HL-60/S4 (cell line): ENCODE results near the gene NR6A1.

ENCODE experiments used
- in situ Hi-C: fragments of 300-500 bp; cut with MboI; formaldehyde crosslinking; loops from 2 replicates; pipeline ENCODE4 v1.14.3; 2022; ENCODE audit warnings: low sequenced_read_pairs

Gene NR6A1

GRCh38 chr9:124771021-124771866 is at the start of gene NR6A1:
NR6A1 (minus strand) TSS chr9:124771311.
- in situ Hi-C loops = loop anchor here (5.0 to 10.0 kb wide), 2 partner anchors 71 to 604 kb away; no protein-coding TSS in a partner anchor

- in situ Hi-C loops = no loop called here
Measured at GRCh38 chr9:124818431-124819281, 47.5 kb upstream of the NR6A1 start.

GRCh38 chr9:124815601-124816000 is 44.5 kb upstream of the NR6A1 start:
- in situ Hi-C loops = no loop called here

GRCh38 chr9:124814164-124814535 is 43.0 kb upstream of the NR6A1 start:
- in situ Hi-C loops = no loop called here

- in situ Hi-C loops = no loop called here
Measured at GRCh38 chr9:124813501-124814163, 42.5 kb upstream of the NR6A1 start.

- in situ Hi-C loops = no loop called here
Measured at GRCh38 chr9:124813041-124813440, 41.9 kb upstream of the NR6A1 start.

GRCh38 chr9:124812441-124812876 is 41.3 kb upstream of the NR6A1 start:
- in situ Hi-C loops = no loop called here

- in situ Hi-C loops = no loop called here
Measured at GRCh38 chr9:124810663-124811355, 39.7 kb upstream of the NR6A1 start.

GRCh38 chr9:124809741-124810500 is 38.8 kb upstream of the NR6A1 start:
- in situ Hi-C loops = no loop called here

GRCh38 chr9:124809211-124809610 is 38.1 kb upstream of the NR6A1 start:
- in situ Hi-C loops = no loop called here

- in situ Hi-C loops = no loop called here
Measured at GRCh38 chr9:124808246-124808956, 37.3 kb upstream of the NR6A1 start.

- in situ Hi-C loops = no loop called here
Measured at GRCh38 chr9:124805186-124805585, 34.1 kb upstream of the NR6A1 start.

GRCh38 chr9:124803911-124804310 is 32.8 kb upstream of the NR6A1 start:
- in situ Hi-C loops = no loop called here

GRCh38 chr9:124802426-124802825 is 31.3 kb upstream of the NR6A1 start:
- in situ Hi-C loops = no loop called here

GRCh38 chr9:124801356-124801755 is 30.2 kb upstream of the NR6A1 start:
- in situ Hi-C loops = no loop called here

GRCh38 chr9:124800306-124801259 is 29.5 kb upstream of the NR6A1 start:
- in situ Hi-C loops = no loop called here

- in situ Hi-C loops = no loop called here
Measured at GRCh38 chr9:124799274-124800006, 28.3 kb upstream of the NR6A1 start.
